Heart left ventricle (tissue), 13 donors: Measurements from ENCODE around the gene PFDN5.

ENCODE experiments used
- CTCF ChIP-seq, 12 donors: fragments of 200-600 bp; sonication (generic) in 4 of 12; IDR thresholded peaks; one replicate each; pipeline versions ENCODE4 v1.5.0 to v1.8.0; 2018 to 2022; ENCODE audit warnings: antibody characterized with exemption in 12 of 12, mild to moderate bottlenecking in 5 of 12
- POLR2A ChIP-seq, 2 donors: fragments of 450-650 bp; IDR thresholded peaks; one replicate each; pipeline ENCODE4 v1.6.1; 2017; ENCODE audit warnings: antibody characterized with exemption in 2 of 2, mild to moderate bottlenecking in 2 of 2, moderate library complexity in 2 of 2
- donor health status: ischemic (EF 13 %, LVEDD 7.1; RV severe dilation, severe dysfunction).
- donor health status: DM: no; HTN: yes; CAD: no.
- donor health status: DM: no; HTN: no; CAD: no.
- donor health status: ischemic (EF 25% LVEDD 6.9; RV normal size, moderate dysfunction).
- donor health status: ischemic (EF 25% LVEDD 5.7; RV mildly dilated, moderate dysfunction).
- donor health status: ischemic (EF 35%, LVEDD 5.7; RV mildly dilated, moderate dysfunction).
- donor health status: nonischemic (EF 11% LVEDD 7.7; RV severe dilation, severe dysfunction).
- donor health status: DM: yes; HTN: yes; CAD: no.
- donor health status: PGD.
- donor health status: ischemic (EF 29% LVEDD 5.4; RV normal size, mild dysfunction).
- donor health status: nonischemic (EF 23%, LVEDD 6.1; RV moderate dilation, normal function).

- TF ChIP-seq CTCF (IDR thresholded peaks at IDR 0.05) (no peak), POLR2A (IDR thresholded peaks at IDR 0.05) (no peak)
Measured at GRCh38 chr12:53326460-53327185, 31.3 kb downstream of the PFDN5 start.
